Measurements from ENCODE around the gene MTR.

Gene MTR

DNA sequence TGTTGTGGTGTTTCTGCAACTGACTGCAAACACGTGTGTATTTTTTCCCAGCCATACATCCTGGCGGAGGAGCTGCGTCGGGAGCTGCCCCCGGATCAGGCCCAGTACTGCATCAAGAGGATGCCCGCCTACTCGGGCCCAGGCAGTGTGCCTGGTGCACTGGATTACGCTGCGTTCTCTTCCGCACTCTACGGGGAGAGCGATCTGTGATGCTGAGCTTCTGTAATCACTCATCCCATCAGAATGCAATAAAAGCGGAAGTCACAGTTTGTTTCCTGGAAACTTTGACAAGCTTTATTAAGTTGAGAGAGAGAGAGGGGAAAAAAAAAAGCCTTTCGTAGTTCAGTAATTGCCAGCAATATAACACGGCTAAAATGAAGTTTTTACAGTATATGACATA is 32.7 kb upstream of the MTR start:
- no peaks in the 10 kb centered on the region for H3K36me3 ChIP-seq
- TF ChIP-seq, protein P1, sequence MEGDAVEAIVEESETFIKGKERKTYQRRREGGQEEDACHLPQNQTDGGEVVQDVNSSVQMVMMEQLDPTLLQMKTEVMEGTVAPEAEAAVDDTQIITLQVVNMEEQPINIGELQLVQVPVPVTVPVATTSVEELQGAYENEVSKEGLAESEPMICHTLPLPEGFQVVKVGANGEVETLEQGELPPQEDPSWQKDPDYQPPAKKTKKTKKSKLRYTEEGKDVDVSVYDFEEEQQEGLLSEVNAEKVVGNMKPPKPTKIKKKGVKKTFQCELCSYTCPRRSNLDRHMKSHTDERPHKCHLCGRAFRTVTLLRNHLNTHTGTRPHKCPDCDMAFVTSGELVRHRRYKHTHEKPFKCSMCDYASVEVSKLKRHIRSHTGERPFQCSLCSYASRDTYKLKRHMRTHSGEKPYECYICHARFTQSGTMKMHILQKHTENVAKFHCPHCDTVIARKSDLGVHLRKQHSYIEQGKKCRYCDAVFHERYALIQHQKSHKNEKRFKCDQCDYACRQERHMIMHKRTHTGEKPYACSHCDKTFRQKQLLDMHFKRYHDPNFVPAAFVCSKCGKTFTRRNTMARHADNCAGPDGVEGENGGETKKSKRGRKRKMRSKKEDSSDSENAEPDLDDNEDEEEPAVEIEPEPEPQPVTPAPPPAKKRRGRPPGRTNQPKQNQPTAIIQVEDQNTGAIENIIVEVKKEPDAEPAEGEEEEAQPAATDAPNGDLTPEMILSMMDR (IDR thresholded peaks at IDR 0.05) = no peak
- no peak overlapping the region for H3K27ac ChIP-seq
- no peaks in the 10 kb centered on the region for H3K4me1 ChIP-seq (ENCODE audit: control insufficient read depth in 1 of 2, insufficient read depth in 1 of 2, low read depth in 1 of 2, low read length in 1 of 2)
- H3K27me3 ChIP-seq = peaks cover 11% of the 10 kb centered on the region
- H3K4me3 ChIP-seq (ENCODE audit: low read depth in 1 of 2, low read length in 1 of 2) = no peak overlapping the region
- H3K9me3 ChIP-seq = no peaks in the 10 kb centered on the region

DNA sequence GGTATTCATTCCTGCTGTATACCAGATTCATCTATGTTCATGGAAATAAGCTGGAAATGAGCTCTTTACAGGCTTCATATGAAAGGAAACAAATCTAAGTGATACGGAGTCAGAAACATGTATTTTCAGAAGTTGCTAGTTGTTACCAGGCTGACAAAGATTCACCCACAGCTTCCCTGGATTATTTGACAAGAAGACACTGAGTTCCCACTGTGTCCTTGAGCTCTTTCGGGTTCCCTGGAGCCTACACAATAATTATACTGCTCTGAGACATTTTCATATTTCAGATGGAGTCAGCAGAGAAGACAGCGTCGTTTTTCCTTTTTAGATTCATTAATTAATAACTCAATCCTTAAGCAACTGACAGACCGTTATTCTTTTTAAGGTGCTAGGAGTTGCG is 29.3 kb upstream of the MTR start:
- TF ChIP-seq, protein P1 (IDR thresholded peaks at IDR 0.05) = no peak
- no peaks in the 10 kb centered on the region for H3K4me1 ChIP-seq (ENCODE audit: control insufficient read depth in 1 of 2, insufficient read depth in 1 of 2, low read depth in 1 of 2, low read length in 1 of 2)
- H3K27me3 ChIP-seq = peaks cover 33% of the 10 kb centered on the region

DNA sequence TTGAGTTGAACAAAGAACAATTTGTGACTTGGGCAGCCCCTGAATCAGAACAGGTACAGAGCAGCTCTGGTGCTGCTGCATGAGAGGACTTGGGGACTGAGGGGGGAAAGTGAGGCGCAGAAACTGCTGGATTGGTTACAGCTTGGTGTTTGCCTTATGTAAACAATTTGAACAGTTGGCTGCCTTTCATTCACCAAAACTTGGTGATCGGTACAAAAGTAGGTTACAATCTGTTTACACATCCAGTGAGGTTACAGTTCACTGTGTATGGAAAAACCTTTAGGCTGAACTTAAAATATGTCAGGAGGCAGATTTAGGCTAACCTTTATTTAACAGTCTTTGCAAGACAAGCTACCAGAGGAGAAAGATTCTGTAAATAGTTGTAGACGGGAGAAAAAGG is 28.6 kb upstream of the MTR start:
- Histone ChIP-seq H3K9me3 (no peaks in the 10 kb centered on the region), H3K4me1 (ENCODE audit: control insufficient read depth in 1 of 2, insufficient read depth in 1 of 2, low read depth in 1 of 2, low read length in 1 of 2) (no peaks in the 10 kb centered on the region), H3K27me3 (peaks cover 36% of the 10 kb centered on the region), H3K4me3 (ENCODE audit: low read depth in 1 of 2, low read length in 1 of 2) (no peak overlapping the region), H3K27ac (no peak overlapping the region), H3K36me3 (no peaks in the 10 kb centered on the region)
- TF ChIP-seq, protein P1 (IDR thresholded peaks at IDR 0.05) = no peak

More for the DNA sequence above, 29.3 kb upstream of the MTR start:
- Histone ChIP-seq H3K36me3 (no peaks in the 10 kb centered on the region), H3K9me3 (no peaks in the 10 kb centered on the region), H3K4me3 (ENCODE audit: low read depth in 1 of 2, low read length in 1 of 2) (no peak overlapping the region), H3K27ac (no peak overlapping the region)

DNA sequence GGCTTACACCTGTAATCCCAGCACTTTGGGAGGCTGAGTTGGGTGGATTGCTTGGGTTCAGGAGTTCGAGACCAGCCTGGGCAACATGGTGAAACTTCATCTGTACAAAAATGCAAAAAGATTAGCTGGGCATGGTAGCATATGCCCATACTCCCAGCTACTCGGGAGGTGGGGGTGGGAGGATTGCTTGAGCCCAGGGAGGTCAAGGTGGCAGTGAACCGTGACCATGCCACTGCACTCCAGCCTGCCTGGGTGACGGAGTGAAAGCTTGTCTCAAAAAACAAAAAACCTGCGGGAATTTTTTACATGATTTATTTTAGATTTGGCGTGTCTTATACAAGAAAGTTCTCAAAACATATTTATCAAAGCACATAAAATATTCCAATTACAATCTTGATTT is 27.8 kb upstream of the MTR start:
- TF ChIP-seq, protein P1 (IDR thresholded peaks at IDR 0.05) = no peak
- H3K4me1 ChIP-seq (ENCODE audit: control insufficient read depth in 1 of 2, insufficient read depth in 1 of 2, low read depth in 1 of 2, low read length in 1 of 2) = no peaks in the 10 kb centered on the region
- no peak overlapping the region for H3K4me3 ChIP-seq (ENCODE audit: low read depth in 1 of 2, low read length in 1 of 2)
- H3K9me3 ChIP-seq = no peaks in the 10 kb centered on the region
- no peak overlapping the region for H3K27ac ChIP-seq
- H3K27me3 ChIP-seq = peaks cover 36% of the 10 kb centered on the region
- no peaks in the 10 kb centered on the region for H3K36me3 ChIP-seq

DNA sequence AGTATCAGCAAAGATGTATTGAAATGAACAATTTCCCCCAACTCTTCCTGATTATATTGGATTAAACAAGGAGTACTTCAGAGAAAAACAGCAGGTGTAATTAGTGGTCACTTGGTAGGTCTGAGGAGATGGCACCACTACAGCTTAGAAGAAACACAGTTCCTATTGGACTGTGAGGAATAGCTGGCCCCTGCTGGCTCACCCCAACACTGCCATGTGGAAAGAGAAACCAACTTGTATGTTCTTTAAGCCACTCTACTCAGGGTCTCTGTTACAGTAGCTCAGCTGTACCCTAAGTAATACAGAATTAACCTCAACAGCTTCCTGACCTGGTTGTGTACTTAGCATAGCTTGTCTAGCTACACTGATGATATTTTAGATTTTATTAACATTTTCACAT is 26.5 kb upstream of the MTR start:
- TF ChIP-seq, protein P1 (IDR thresholded peaks at IDR 0.05) = no peak
- no peaks in the 10 kb centered on the region for H3K36me3 ChIP-seq
- no peaks in the 10 kb centered on the region for H3K4me1 ChIP-seq (ENCODE audit: control insufficient read depth in 1 of 2, insufficient read depth in 1 of 2, low read depth in 1 of 2, low read length in 1 of 2)
- H3K27ac ChIP-seq = no peak overlapping the region
- H3K27me3 ChIP-seq = peaks cover 36% of the 10 kb centered on the region
- H3K4me3 ChIP-seq (ENCODE audit: low read depth in 1 of 2, low read length in 1 of 2) = no peak overlapping the region
- H3K9me3 ChIP-seq = no peaks in the 10 kb centered on the region

DNA sequence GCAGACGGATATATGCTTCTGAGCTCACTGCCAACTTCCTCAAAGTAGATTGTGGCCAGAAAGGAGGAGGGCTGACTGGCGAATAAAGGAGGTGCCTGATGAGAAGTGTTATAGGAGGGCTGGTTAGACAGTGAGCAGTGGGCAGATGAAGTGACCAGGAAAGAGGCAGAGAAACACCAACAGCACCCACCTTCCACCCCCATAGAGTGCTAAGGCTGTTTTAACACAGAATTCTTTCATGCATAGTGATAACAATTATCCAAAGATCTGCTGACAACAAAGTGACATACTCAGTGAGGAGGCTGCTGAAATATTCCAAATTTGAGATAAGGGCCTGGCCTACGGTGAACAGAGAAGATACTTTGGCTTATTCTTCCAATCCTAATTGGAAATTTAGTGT is 21.2 kb upstream of the MTR start:
- Histone ChIP-seq H3K4me3 (ENCODE audit: low read depth in 1 of 2, low read length in 1 of 2) (no peak overlapping the region), H3K27me3 (peaks cover 21% of the 10 kb centered on the region), H3K9me3 (no peaks in the 10 kb centered on the region), H3K36me3 (no peaks in the 10 kb centered on the region), H3K4me1 (ENCODE audit: control insufficient read depth in 1 of 2, insufficient read depth in 1 of 2, low read depth in 1 of 2, low read length in 1 of 2) (no peaks in the 10 kb centered on the region), H3K27ac (no peak overlapping the region)
- TF ChIP-seq, protein P1 (IDR thresholded peaks at IDR 0.05) = no peak

Measured in neutrophil (primary cell).